Fibroblast of villous mesenchyme (primary cell): ENCODE data around the gene TMCO4. TPM values are rescaled to one million over a fixed set of nuclear protein-coding genes. Genes with fewer than 3 reads are reported as not detected.
A peak's percentile ranks its signal among the peaks of the same experiment; 100 is the strongest.

Experiments
- DNase-seq: peaks from one replicate; pipeline ENCODE4 v3.0.0-alpha.2; 2010; ENCODE audit warnings: low read depth
- H3K4me3 ChIP-seq: 2 replicates; pipeline ENCODE4 v1.5.1; 2011; ENCODE audit warnings: low read depth, mild to moderate bottlenecking, low read length
- total RNA-seq: library from RNA; depleted of rRNA; stranded (reverse); fragments of >200 nt; gene quantifications from 2 replicates; pipeline ENCODE4 v1.2.3, GENCODE V29; 2012
- TF ChIP-seq, protein P1 (sequence below): IDR thresholded peaks from 2 replicates; pipeline ENCODE4 v1.5.1; 2012; ENCODE audit warnings: low read depth, mild to moderate bottlenecking, low read length; ENCODE audit not compliant: insufficient read depth

The TMCO4 gene
- total RNA-seq, 1 donor = 20.7 TPM

GRCh38 chr1:19723874-19724273 is 75.8 kb downstream of the TMCO4 start:
- H3K4me3 ChIP-seq = no peak overlapping the region
- no peak for DNase-seq
- TF ChIP-seq, protein P1, sequence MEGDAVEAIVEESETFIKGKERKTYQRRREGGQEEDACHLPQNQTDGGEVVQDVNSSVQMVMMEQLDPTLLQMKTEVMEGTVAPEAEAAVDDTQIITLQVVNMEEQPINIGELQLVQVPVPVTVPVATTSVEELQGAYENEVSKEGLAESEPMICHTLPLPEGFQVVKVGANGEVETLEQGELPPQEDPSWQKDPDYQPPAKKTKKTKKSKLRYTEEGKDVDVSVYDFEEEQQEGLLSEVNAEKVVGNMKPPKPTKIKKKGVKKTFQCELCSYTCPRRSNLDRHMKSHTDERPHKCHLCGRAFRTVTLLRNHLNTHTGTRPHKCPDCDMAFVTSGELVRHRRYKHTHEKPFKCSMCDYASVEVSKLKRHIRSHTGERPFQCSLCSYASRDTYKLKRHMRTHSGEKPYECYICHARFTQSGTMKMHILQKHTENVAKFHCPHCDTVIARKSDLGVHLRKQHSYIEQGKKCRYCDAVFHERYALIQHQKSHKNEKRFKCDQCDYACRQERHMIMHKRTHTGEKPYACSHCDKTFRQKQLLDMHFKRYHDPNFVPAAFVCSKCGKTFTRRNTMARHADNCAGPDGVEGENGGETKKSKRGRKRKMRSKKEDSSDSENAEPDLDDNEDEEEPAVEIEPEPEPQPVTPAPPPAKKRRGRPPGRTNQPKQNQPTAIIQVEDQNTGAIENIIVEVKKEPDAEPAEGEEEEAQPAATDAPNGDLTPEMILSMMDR = no peak

GRCh38 chr1:19720973-19721372 is 78.7 kb downstream of the TMCO4 start:
- DNase-seq = no peak
- TF ChIP-seq, protein P1 = no peak
- no peak overlapping the region for H3K4me3 ChIP-seq

DNA sequence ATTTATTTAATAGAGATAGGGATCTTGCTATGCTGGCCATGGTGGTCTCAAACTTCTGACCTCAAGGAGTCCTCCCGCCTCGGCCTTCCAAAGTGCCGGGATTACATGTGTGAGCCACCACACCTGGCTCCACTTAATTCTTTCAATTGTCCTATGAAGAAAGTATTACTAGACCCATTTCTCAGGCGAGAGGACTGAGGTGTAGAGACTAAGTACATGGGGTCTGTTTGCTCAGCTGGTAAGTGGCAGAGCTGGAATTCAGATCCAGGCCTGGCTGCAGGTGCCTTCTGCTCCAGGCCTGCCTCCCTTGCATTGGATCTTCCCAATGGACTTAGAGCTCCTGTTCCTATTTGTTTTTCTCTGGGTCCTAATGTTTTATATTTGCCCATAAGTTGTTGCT is 79.5 kb downstream of the TMCO4 start:
- TF ChIP-seq, protein P1 = no peak
- no peak overlapping the region for H3K4me3 ChIP-seq
- DNase-seq = no peak

GRCh38 chr1:19717467-19717866 is 82.2 kb downstream of the TMCO4 start:
- no peak overlapping the region for H3K4me3 ChIP-seq
- no peak for DNase-seq
- TF ChIP-seq, protein P1 = no peak

GRCh38 chr1:19715334-19716203 is 84.1 kb downstream of the TMCO4 start:
- H3K4me3 ChIP-seq = no peak overlapping the region
- TF ChIP-seq, protein P1 = peak; percentile 95
- peak; percentile 94 for DNase-seq

- no peak overlapping the region for H3K4me3 ChIP-seq
- TF ChIP-seq, protein P1 = no peak
- no peak for DNase-seq
Observed at GRCh38 chr1:19712928-19713327, 86.8 kb downstream of the TMCO4 start.
